Posterior vena cava (tissue), 2 donors: ENCODE measurements around the gene DENND2D. TPM values are rescaled to one million over a fixed set of nuclear protein-coding genes. Genes with fewer than 3 reads are reported as not detected.

Experiments
- DNase-seq: peaks from one replicate; pipeline ENCODE4 v3.0.0-alpha.2; 2020; ENCODE audit warnings: low spot score
- intact Hi-C, 2 donors: fragments of 100-400 bp; cut with DNase I; formaldehyde crosslinking; loops; one replicate each; pipeline versions ENCODE4 v1.14.1 to v1.14.2; 2022 to 2023
- long read RNA-seq, 2 donors: library from polyadenylated mRNA; unstranded; transcript quantifications; one replicate each; pipeline ENCODE4 v2.0.0, GENCODE V29; 2020 to 2021
- total RNA-seq, 2 donors: library from RNA; stranded (reverse); fragmentation: NEBNext Ultra II Directional; extraction: Animal tissue kit (Norgen Biotek cat#: 25700); gene quantifications; one replicate each; pipeline ENCODE4 v1.2.1, GENCODE V29; 2021
- donor health status: DM: yes; HTN: yes; CAD: no.
- donor health status: DM: yes; HTN: yes; CAD: no.

Gene DENND2D, protein sequence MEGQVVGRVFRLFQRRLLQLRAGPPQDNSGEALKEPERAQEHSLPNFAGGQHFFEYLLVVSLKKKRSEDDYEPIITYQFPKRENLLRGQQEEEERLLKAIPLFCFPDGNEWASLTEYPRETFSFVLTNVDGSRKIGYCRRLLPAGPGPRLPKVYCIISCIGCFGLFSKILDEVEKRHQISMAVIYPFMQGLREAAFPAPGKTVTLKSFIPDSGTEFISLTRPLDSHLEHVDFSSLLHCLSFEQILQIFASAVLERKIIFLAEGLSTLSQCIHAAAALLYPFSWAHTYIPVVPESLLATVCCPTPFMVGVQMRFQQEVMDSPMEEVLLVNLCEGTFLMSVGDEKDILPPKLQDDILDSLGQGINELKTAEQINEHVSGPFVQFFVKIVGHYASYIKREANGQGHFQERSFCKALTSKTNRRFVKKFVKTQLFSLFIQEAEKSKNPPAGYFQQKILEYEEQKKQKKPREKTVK
- 10 to 100 TPM; 10.5 to 15.7 TPM for total RNA-seq
- long read RNA-seq, donor 1, partial matches to known transcripts = 0 of 1 reads
- long read RNA-seq, donor 1, other reads (novel, unspliced or antisense) = 0 of 1 reads
- long read RNA-seq, donor 2, partial matches to known transcripts = 1 of 6 reads
- long read RNA-seq, donor 2, other reads (novel, unspliced or antisense) = 2 of 6 reads

DNA sequence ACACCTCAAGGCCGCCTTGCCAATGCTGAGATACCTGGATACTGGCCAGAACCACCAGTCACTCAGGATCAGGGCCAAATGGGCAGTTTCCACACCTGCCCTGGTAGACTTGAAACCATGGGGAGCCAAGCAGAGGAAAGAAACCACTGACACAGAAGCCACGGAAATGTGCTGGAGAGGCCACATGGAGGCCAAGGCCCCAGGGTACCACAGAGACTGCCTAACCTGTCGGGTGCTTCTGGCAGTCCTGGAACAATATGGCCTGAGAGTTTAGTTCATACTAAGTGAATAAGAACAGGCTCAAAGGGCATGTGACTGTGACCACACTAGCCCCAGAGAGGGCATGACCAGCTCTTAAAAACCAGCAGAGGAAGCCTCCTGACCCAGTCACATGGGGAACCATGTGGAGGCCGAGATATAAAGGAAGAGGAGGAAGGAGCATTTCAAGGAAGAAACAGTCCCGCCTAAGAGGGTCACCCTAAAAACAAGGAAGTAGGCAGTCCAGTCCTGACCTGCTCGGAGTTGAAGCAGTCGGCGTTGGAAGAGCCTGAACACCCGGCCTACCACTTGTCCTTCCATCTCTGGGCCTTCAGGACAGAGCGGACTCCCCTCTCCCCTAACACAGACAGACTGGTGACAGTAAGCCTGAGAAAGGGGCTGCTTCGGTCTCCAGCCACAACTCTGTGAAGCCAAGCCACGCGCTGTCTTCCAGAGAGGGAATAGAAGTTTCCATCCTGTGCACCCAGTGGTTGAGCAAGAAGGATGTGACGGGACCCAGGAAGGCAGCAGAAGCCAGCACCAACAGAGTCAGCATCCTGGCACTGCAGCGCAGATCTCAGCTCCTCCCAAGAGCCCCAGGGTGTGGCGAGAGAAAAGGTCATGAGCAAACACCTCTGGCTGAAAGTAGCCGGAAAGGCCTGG lies at the start of gene DENND2D:
DENND2D (minus strand) TSS at position 766 of the 921 bp plus-strand sequence; CDS start at position 579, 187 bp downstream.
- peak; percentile 88 for DNase-seq

DNA sequence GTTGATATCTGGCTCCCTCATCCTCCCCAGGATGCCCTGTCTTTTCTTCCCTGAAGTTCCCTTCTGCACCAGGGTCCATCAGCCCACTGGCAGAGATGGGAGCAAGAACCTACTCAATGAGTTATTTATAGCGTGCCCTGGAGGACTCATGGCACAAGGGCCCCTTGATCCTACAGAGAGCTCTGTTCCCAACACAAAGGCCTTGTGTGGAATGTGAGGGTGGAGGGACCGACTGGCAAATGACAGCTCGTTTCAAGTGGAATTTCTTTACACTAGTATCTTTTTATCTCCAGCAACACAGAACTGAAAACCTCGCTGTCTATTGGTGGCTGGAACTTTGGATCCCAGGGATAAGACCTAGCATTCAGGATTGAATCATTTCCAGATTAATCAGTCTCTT lies 49.5 kb upstream of the DENND2D start:
- intact Hi-C loops = loop anchor here in 1 of 2 donors (5.0 kb wide), 1 partner anchor 1592 kb away; no protein-coding TSS in a partner anchor
- DNase-seq = no peak

More for the DNA sequence above, at the start of gene DENND2D:
- intact Hi-C loops = no loop called here

DNA sequence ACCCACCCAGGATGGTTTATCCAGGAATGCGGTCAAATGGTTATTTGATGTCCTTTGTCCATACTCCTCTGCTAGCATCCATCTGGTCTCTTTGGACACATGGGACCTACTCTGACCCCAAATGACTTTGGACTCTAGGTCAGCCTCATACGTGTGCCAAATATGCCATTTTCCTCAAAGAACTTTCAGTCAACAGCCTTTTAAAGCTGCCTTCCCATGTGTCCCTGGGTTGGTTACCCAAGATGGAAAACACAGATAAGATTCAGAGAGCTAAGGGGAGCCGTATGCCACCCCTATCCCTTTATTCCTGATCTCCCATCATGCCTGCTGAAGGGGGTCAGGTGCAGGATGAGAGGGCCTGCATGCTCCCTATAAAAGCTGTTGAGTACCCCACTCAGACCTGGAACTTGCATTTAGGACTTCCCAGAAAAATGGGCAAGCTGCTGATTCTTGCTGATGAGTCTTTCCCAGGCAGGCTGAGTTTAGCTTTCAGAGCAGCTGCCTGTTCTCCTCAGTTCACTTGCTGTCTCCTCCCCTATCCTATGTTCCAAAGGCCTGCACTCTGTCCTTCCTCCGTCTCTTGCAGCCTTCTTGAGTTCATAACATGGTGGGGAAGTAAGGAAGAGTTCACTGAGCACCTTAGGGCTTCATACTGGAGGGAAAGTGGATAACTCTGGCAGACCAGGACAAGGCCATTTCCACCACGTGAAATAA lies 46.8 kb upstream of the DENND2D start:
- DNase-seq = no peak
- intact Hi-C loops = loop anchor here in 1 of 2 donors (5.0 kb wide), 1 partner anchor 1595 kb away; no protein-coding TSS in a partner anchor

DNA sequence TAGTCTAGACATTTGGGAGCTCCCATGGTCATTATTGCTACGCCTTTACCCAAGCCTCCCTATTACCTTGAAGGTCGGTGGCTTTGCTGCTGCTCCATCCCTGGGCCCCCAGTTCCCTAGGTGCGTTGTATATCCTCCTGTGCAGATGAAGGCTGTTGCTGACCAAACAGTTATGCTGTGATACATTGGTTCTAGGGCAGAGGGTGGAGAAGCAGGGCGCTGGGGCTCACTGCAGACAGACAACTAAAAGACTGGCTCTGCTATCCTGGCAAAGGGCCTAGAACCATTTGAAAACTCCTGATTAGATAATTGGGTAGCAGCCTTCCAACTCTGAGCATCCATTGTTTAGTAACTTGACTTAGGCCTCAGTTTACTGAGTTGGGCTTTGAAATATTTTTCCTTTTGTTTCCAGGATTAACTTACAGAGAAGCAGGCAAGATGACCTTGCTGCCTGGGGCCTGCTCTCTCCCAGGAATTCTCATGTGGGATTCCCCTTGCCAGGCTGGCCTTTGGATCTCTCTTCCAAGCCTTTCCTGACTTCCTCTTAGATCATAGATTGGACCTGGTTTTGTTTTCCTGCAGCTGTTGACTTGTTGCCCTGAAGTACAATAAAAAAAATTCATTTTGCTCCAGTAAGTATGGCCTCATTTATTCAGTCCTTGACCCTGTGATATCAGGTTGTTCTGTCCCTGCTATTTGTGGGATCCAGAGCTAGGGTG lies 42.5 kb upstream of the DENND2D start:
- no peak for DNase-seq
- intact Hi-C loops = no loop called here

DNA sequence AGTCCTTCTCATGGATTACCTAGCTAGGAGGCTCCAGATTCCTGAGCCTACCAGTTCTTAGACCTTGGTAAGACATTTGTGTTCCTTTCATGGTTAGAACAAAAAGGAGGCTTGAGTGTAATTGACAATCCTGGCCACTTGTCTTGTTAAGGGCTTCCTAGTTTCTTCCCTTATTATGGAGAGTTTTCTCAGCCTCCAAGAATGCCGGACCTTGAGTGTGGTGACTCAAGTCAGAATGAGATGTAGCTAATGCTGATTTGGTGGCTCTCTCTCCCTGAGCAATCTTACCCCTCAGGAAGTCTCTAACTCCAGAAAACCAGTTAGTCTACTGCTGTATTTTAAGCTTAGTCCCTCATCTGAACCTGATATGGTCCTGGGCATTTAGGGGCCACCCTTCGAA lies 41.4 kb upstream of the DENND2D start:
- intact Hi-C loops = no loop called here
- no peak for DNase-seq

DNA sequence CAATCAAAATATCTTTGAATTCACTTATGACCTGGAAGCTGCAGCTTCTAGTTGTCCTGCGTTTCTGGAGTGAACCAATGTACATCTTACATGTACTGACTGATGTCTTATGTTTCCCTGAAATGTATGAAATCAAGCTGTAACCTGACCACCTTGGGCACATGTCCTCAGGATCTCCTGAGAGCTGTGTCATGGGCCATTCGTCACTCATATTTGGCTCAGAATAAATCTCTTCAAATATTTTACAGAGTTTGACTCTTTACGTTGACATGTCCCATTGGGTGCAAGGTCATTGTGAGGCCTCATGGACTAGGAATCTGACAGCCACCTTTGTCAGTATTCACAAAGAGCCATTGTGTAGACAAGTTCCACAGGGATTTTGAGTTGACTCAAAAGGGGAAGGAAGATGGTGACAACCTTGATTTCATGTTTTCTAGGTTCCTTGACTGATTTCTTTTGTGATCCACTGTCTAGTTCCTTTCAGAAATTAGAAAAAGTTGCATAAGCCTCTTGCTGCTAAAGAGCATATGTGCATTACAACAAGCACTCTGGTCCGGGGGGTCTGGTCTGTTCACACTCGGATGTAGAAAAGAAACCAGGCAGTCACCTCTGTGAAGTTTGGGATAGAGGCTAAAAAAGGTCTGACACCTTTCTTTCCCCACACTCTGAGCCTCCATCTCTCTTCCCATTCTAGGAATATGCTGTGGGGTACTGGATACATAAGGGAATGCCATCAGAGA lies 37.8 kb upstream of the DENND2D start:
- no peak for DNase-seq
- intact Hi-C loops = no loop called here

DNA sequence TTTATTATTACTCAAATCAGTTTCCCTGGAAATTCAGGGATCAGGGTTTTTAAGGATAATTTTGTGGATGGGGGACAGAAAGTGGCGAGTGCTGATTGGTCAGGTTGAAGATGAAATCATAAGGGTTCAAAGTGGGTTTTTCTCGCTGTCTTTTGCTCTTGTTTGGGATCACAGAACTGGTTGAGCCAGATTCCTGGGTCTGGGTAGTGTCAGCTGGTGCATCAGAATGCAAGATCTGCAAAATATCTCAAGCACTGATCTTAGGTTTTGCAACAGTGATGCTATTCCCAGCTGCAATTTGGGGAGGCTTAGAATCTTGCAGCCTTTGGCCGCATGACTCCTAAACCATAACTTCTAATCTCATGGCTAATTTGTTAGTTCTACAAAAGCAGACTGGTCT lies 36.4 kb upstream of the DENND2D start:
- no peak for DNase-seq
- intact Hi-C loops = no loop called here

DNA sequence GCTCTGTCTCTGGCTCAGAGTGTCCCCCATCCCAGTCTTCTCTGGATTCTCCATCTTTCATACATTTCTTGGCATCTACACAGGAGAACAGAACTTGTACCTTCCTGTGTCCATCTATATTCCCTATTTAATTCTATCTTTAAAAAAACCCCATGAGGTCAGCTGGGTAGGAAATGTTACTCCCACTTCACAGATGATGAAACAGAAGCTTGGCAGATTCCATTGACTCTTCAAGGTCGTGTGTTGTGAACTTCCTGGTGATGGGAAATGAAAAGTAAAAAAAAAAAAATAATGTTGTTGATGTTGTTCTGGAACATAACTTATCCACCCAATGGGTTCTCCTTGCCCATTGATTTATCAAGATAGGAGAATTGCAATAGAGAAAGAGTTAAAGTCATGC lies 35.9 kb upstream of the DENND2D start:
- DNase-seq = no peak

DNA sequence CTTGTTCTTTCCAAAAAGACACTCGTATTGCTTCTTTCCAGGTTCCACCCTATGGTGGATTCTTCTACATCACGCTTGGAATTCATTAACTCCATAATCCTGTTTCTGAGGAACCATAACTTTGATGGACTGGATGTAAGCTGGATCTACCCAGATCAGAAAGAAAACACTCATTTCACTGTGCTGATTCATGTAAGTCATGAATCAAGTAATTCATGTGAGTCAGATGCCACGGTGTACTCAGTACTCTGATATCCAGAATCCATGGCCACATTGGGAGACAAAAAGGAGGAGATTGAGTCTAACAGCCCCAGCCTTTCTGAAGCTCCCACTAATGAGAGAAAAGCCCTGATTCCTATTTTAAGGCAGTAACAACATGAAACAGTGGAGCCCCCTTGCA lies 34.4 kb upstream of the DENND2D start:
- intact Hi-C loops = no loop called here
- no peak for DNase-seq

More for the DNA sequence above, 35.9 kb upstream of the DENND2D start:
- intact Hi-C loops = no loop called here

DNA sequence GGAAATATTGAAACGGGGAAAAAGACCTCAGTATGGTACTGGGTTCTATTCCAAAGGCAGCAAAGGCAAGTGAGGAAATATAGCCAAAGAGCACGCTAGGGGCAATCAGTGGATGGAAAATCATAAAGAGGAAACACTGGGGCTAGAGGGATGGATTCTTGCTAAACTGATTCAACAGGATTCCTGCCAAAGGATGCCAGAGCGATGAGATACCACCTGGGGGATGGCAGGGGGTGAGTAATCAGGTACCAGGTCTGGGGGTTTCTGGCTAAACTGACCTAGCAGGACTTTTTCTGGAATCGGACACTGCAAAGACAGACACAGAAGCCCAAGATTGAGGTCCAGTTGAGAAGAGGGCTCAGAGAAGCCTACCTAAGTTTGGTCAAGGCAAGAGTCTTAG lies 33.8 kb upstream of the DENND2D start:
- intact Hi-C loops = no loop called here
- no peak for DNase-seq

DNA sequence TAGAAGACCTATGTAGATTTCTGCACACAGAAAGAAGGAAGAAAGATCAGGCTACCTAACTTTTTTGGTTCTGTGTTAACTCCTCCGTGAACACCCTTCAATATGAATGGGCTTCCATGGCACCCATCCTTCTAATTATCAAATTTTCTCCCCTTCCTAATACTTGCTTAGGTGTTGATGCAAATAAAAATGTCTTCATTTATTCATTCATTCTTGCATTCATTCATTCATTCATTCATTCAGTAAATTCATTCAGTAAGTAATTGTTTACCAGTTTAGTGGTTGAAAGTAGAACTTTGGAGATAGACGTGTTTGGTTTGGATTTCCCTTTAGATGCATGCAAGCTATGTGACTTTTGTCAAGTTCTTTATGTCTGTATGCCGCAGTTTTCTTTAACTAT lies 31.7 kb upstream of the DENND2D start:
- intact Hi-C loops = no loop called here

DNA sequence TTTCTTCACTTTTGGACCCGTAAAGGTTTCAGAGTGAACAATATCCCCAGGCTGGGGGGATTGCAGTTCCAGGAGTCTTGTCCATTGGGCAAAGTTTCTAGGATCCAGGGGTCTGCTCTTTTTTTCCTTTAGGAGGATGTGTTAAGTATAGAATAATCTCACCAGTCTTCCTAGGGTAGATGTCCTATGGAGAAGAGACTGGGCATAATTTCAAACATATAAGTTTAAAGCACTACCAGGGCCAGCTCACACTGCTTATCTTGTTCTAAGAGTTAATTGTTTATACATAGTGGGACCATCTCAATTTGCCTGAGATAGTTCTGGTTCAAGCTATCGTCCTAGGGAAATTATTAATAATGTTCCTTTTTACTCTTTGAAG lies 28.3 kb upstream of the DENND2D start:
- intact Hi-C loops = loop anchor here in 1 of 2 donors (10.0 kb wide), 1 partner anchor 166 kb away; no protein-coding TSS in a partner anchor
- DNase-seq = no peak

More for the DNA sequence above, 31.7 kb upstream of the DENND2D start:
- no peak for DNase-seq

DNA sequence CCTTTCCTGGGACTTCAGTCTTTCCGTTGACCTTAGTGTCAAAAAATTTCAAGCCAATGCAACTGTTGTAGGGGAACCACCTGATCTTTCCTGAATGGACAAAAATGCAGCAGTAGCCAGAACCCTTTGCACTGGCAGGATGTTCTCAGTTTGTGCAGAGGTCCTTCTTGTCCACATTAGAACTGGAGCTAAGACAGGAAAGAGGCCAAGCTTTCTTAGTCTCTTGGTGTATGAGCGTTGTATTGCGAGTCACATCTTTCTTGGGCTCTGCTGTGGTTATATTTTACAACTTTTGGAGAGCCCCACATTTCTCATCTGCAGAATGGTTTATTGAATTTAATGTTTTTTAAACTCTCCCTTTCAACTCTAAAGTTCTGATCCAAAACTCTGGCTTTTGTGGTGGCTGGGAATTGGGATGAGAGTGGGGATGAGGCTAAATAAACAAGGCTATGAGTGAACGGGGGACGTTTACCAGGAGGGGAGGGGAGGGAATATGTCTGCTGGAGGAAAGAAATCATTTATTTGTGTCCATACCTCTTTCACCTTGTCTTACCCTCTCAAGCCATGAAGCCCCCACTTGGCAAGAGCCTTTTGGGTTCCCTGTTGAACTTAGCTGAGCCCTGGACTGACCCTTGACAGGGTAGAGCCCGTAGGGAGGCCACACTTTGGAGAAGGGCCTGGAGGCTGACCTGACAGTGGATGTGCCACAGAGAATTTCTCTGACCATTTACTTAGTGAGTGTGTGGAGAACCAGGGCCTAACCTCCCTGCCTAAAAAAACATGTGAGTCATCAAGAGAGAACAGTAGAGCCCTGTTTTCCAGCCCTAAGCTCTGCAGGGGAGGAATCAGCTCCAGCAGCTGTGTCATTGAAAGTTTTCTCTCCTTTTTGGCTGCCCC lies 27.7 kb upstream of the DENND2D start:
- intact Hi-C loops = loop anchor here in 1 of 2 donors (10.0 kb wide), 1 partner anchor 167 kb away; no protein-coding TSS in a partner anchor
- DNase-seq = no peak

DNA sequence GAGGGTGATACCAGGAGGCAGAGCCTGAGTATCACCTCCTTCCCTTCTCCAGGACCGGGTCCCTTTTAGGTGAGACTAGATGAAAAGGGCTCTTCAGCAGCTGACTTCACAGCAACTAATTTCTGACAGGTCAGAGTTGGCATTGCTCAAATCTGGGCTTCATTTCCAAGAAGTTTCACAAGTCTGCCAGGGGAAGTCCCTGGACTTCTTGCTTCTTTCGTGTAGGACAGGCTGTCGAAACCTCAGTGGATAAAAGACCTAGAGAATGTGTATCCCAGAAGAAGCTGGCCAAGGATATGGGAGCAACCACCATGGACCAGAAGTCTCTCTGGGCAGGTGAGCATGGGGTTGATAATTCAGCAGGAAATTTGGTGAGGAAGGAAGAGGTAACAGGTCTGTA lies 27.0 kb upstream of the DENND2D start, which contains the start of gene CHI3L2:
CHI3L2 (plus strand) TSS at position 280 of the 400 bp plus-strand sequence; CDS start at position 297, 17 bp downstream.
- no peak for DNase-seq
- intact Hi-C loops = loop anchor here in 1 of 2 donors (10.0 kb wide), 1 partner anchor 167 kb away; no protein-coding TSS in a partner anchor

DNA sequence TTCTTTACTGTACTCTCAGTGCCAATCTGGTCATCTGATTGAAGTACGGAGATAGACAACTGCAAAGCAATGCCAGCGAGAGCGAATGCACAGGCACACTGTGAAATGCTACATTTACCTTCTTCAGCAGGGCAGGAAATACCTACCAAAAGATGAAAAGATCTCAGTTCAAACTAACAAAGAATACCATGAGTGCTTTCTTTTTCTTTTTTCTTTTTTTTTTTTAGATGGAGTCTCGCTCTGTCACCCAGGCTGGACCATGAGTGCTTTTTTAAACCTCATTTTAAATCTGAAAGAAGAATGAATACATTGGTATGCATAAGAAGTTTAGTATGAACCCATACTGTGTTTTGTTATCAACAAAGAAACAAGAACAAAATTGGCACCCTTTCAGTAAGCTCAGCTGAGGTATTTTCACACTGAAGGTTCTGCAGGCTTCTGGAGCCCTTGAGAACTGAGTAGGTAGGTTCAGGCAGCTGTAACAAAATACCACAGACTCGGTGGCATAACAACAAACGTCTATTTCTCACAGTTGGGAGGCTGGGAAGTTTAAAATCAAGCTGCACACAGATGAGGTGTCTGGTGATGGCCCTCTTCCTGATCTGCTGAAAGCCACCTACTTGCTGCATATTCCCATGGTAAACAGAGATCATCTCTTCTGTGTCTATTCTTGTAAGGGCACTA lies 25.4 kb upstream of the DENND2D start:
- intact Hi-C loops = loop anchor here in 1 of 2 donors (10.0 kb wide), 1 partner anchor 169 kb away; no protein-coding TSS in a partner anchor
- no peak for DNase-seq

DNA sequence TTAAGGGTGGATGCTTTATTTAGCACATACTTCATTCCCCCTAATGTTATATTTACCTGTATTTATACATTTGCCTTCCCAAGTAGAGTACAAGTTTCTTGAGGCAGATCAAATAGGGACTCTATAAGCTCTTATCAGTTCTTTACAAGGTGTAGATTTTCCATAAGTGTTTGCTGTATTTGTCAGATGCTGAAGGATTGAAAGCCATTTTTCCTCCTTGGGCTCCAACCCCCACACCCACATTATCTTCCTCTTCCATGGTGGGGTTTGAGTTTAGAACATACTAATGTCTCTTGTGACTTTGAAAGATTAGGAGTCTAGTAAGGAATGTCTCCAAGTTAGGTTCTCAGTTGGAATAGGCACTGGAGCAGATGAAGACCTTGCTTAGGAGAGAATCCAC lies 24.6 kb upstream of the DENND2D start:
- intact Hi-C loops = loop anchor here in 1 of 2 donors (10.0 kb wide), 1 partner anchor 170 kb away; no protein-coding TSS in a partner anchor
- DNase-seq = no peak
